Tibial nerve (tissue), 4 donors: ENCODE results near the gene CBLL1.

Experiments used
- CTCF ChIP-seq, 5 experiments: fragments of 200-600 bp in 3 of 5; fragments of 450-650 bp in 2 of 5; sonication (generic) in 3 of 5; IDR thresholded peaks; one replicate each; pipeline ENCODE4 v1.5.1; 2016 to 2019; ENCODE audit warnings: antibody characterized with exemption in 5 of 5, mild to moderate bottlenecking in 3 of 5, moderate library complexity in 2 of 5
- EP300 ChIP-seq, 2 donors: sonication (generic); formaldehyde crosslinking; IDR thresholded peaks; one replicate each; pipeline ENCODE4 v1.6.1; 2017; ENCODE audit warnings: antibody characterized with exemption in 2 of 2, mild to moderate bottlenecking in 1 of 2
- POLR2A ChIP-seq, 2 donors: fragments of 450-650 bp; IDR thresholded peaks; one replicate each; pipeline ENCODE4 v1.6.1; 2017; ENCODE audit warnings: antibody characterized with exemption in 2 of 2, mild to moderate bottlenecking in 2 of 2, moderate library complexity in 2 of 2

DNA sequence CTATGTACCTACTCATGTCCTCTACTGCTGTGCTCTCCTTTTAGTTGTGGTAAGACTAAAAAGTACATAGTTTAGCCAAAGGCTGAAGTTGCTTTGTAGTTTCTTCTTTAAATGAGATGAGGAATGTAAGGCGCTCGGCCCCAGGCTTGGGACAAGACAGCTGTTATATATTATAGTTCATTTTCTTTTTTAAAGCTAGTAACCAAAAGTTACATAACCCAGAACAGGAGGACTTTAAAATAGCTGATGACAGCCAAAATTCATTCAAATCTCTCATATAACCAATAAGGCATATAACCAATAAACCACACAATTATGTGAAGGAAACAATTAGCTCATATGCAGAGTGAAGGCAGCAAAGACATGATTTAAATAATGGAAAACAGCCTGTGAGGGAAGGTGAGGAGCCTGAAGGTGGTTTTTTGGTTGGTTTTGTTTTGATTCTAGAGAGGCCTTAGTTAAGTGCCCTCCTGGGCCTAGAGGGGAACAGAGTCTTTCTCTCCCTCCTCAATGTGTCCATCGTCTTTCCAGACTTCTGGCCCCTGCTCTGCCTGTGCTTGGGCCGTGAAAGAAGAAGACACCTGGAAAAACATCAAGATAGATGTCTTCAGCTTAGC, 47.5 kb upstream of the CBLL1 start:
- TF ChIP-seq CTCF (IDR thresholded peaks at IDR 0.05) = no peak
- no peak for TF ChIP-seq POLR2A (IDR thresholded peaks at IDR 0.05)
- no peak for TF ChIP-seq EP300 (IDR thresholded peaks at IDR 0.05)
